Ishikawa (cell line): ENCODE results near the gene SLC25A28.

Experiments used
- CEBPB ChIP-seq: IDR thresholded peaks from 2 replicates; pipeline ENCODE4 v1.6.1; 2012
- EP300 ChIP-seq: IDR thresholded peaks from 2 replicates; pipeline ENCODE4 v1.6.1; 2012; ENCODE audit warnings: borderline replicate concordance
- FOXM1 ChIP-seq: IDR thresholded peaks from 2 replicates; pipeline ENCODE4 v1.6.1; 2012; ENCODE audit warnings: low read depth, borderline replicate concordance
- REST ChIP-seq: IDR thresholded peaks from 2 replicates; pipeline ENCODE4 v1.6.1; 2012; ENCODE audit warnings: low read depth, mild to moderate bottlenecking
- TCF12 ChIP-seq: IDR thresholded peaks from 2 replicates; pipeline ENCODE4 v1.6.1; 2012; ENCODE audit warnings: low read depth
- YY1 ChIP-seq: IDR thresholded peaks from 2 replicates; pipeline ENCODE4 v1.6.1; 2012; ENCODE audit warnings: low read depth

GRCh38 chr10:99619090-99619800 is 994 bp downstream of the SLC25A28 start:
- TF ChIP-seq YY1 (no peak), REST (no peak), EP300 (no peak), CEBPB (no peak), FOXM1 (no peak), TCF12 (no peak)
